Fibroblast of skin of abdomen (primary cell): ENCODE measurements around the gene BCKDK.

Experiments
- DNase-seq: peaks from one replicate; pipeline ENCODE4 v3.0.0-alpha.2; 2013

BCKDK gene

GRCh38 chr16:31080035-31080629 is 28.1 kb upstream of the BCKDK start:
- no peak for DNase-seq

- no peak for DNase-seq
These were observed 27.3 kb upstream of the BCKDK start for GRCh38 chr16:31080756-31081419.

- no peak for DNase-seq
These were observed 26.5 kb upstream of the BCKDK start for GRCh38 chr16:31081428-31082351.

GRCh38 chr16:31082368-31083045 is 25.7 kb upstream of the BCKDK start:
- DNase-seq = no peak

GRCh38 chr16:31083081-31083480 is 25.1 kb upstream of the BCKDK start:
- DNase-seq = no peak

- no peak for DNase-seq
These were observed 24.6 kb upstream of the BCKDK start for GRCh38 chr16:31083556-31083955.

GRCh38 chr16:31083981-31084380 is 24.2 kb upstream of the BCKDK start:
- no peak for DNase-seq

- no peak for DNase-seq
These were observed 23.4 kb upstream of the BCKDK start for GRCh38 chr16:31084584-31085302.

- DNase-seq = no peak
These were observed 22.8 kb upstream of the BCKDK start for GRCh38 chr16:31085411-31085810.

GRCh38 chr16:31085873-31086628 is 22.1 kb upstream of the BCKDK start:
- no peak for DNase-seq

- no peak for DNase-seq
These were observed 21.6 kb upstream of the BCKDK start for GRCh38 chr16:31086629-31086906.

GRCh38 chr16:31087481-31087880 is 20.7 kb upstream of the BCKDK start:
- DNase-seq = no peak

GRCh38 chr16:31087971-31088370 is 20.2 kb upstream of the BCKDK start:
- no peak for DNase-seq

GRCh38 chr16:31088459-31089183 is 19.6 kb upstream of the BCKDK start, which contains the start of gene PRSS53:
Gene PRSS53, minus strand, starts transcription at chr16:31088943. Its CDS starts 134 bp downstream, at chr16:31088809.
- no peak for DNase-seq

- DNase-seq = no peak
These were observed 19.0 kb upstream of the BCKDK start for GRCh38 chr16:31089199-31089598.

GRCh38 chr16:31090540-31090939 is 17.6 kb upstream of the BCKDK start:
- peak; percentile 20 for DNase-seq

- no peak for DNase-seq
These were observed 15.9 kb upstream of the BCKDK start for GRCh38 chr16:31092330-31092729.

GRCh38 chr16:31093132-31093703 is 15.0 kb upstream of the BCKDK start:
- DNase-seq = peak; percentile 47

GRCh38 chr16:31094088-31094423 is 14.1 kb upstream of the BCKDK start:
- DNase-seq = no peak

GRCh38 chr16:31094424-31095120 is 13.6 kb upstream of the BCKDK start, which contains the start of gene VKORC1:
Gene VKORC1, minus strand, starts transcription at chr16:31094797. Its CDS starts 68 bp downstream, at chr16:31094729.
- peak; percentile 97 for DNase-seq
